Right forelimb (tissue), 1 donor: Measurements from ENCODE around the gene SLC12A9.
A peak's percentile ranks its signal among the peaks of the same experiment; 100 is the strongest.
"Not testable (repeated sequence)": the region's sequence is repeated elsewhere in the genome, so short reads cannot be mapped to it uniquely, and the experiment has no call there.

ENCODE experiments used
- DNase-seq: peaks from one replicate; pipeline ENCODE4 v3.0.0-alpha.2; 2018

Gene SLC12A9

GRCh38 chr7:100852048-100852872 is at the start of gene SLC12A9:
Gene SLC12A9 (plus strand): TSS chr7:100852713. CDS start chr7:100854198, 1,485 bp downstream.
- DNase-seq = peak; percentile 93

GRCh38 chr7:100802951-100803350 is 49.6 kb upstream of the SLC12A9 start:
- DNase-seq = no peak

- DNase-seq = peak; percentile 80
These were observed 48.9 kb upstream of the SLC12A9 start for GRCh38 chr7:100803398-100804161.

GRCh38 chr7:100804681-100805431 is 47.7 kb upstream of the SLC12A9 start:
- no peak for DNase-seq

- DNase-seq = no peak
These were observed 46.2 kb upstream of the SLC12A9 start for GRCh38 chr7:100806276-100806675.

GRCh38 chr7:100806883-100807282 is 45.6 kb upstream of the SLC12A9 start:
- not testable (repeated sequence) for DNase-seq

GRCh38 chr7:100808354-100808875 is 44.1 kb upstream of the SLC12A9 start:
- no peak for DNase-seq

GRCh38 chr7:100811480-100811879 is 41.0 kb upstream of the SLC12A9 start:
- DNase-seq = no peak

GRCh38 chr7:100812729-100813128 is 39.8 kb upstream of the SLC12A9 start:
- no peak for DNase-seq

GRCh38 chr7:100816515-100816914 is 36.0 kb upstream of the SLC12A9 start:
- not testable (repeated sequence) for DNase-seq

GRCh38 chr7:100817097-100817496 is 35.4 kb upstream of the SLC12A9 start:
- DNase-seq = no peak

GRCh38 chr7:100818366-100818765 is 34.1 kb upstream of the SLC12A9 start:
- no peak for DNase-seq

GRCh38 chr7:100818825-100819224 is 33.7 kb upstream of the SLC12A9 start:
- DNase-seq = no peak

- no peak for DNase-seq
These were observed 32.9 kb upstream of the SLC12A9 start for GRCh38 chr7:100819586-100819985.

- no peak for DNase-seq
These were observed 30.0 kb upstream of the SLC12A9 start for GRCh38 chr7:100822236-100823139.

GRCh38 chr7:100823140-100823525 is 29.4 kb upstream of the SLC12A9 start:
- DNase-seq = no peak

- DNase-seq = no peak
These were observed 29.0 kb upstream of the SLC12A9 start for GRCh38 chr7:100823534-100823933.

- no peak for DNase-seq
These were observed 27.9 kb upstream of the SLC12A9 start for GRCh38 chr7:100824499-100825214.

- no peak for DNase-seq
These were observed 27.3 kb upstream of the SLC12A9 start for GRCh38 chr7:100825215-100825671.

- no peak for DNase-seq
These were observed 26.6 kb upstream of the SLC12A9 start for GRCh38 chr7:100825751-100826513.
